Measurements from ENCODE around the gene SLCO2B1.

- TF ChIP-seq CTCF (IDR thresholded peaks at IDR 0.05) (no peak), POLR2A (IDR thresholded peaks at IDR 0.05) (no peak), POLR2AphosphoS5 (IDR thresholded peaks at IDR 0.05) (no peak), EP300 (IDR thresholded peaks at IDR 0.05; ENCODE audit: low read depth) (no peak)
These were observed 54.7 kb downstream of the SLCO2B1 start for GRCh38 chr11:75205564-75206020.

Measured in transverse colon (tissue), 4 donors.